Stimulated activated CD8-positive, alpha-beta memory T cell treated with anti-CD3 and anti-CD28 coated beads, Interleukin-12 subunit alpha, Interleukin-12 subunit beta, amount 100 ng/mL, for 24 hours (primary cell): ENCODE data around the gene TRAPPC4.
A peak's percentile ranks its signal among the peaks of the same experiment; 100 is the strongest.
"Not testable (repeated sequence)": the region's sequence is repeated elsewhere in the genome, so short reads cannot be mapped to it uniquely, and the experiment has no call there.

Source experiments
- DNase-seq: peaks from one replicate; pipeline ENCODE4 v3.0.0-alpha.2; 2020; ENCODE audit errors: extremely low read depth

Gene TRAPPC4, protein sequence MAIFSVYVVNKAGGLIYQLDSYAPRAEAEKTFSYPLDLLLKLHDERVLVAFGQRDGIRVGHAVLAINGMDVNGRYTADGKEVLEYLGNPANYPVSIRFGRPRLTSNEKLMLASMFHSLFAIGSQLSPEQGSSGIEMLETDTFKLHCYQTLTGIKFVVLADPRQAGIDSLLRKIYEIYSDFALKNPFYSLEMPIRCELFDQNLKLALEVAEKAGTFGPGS

GRCh38 chr11:119018074-119018938, at the start of gene TRAPPC4, which contains the start of gene RPS25:
TSS of gene TRAPPC4 (plus strand) at chr11:119018766. CDS start at chr11:119018796, 30 bp downstream.
TSS of gene RPS25 (minus strand) at chr11:119018343. CDS start at chr11:119018284, 59 bp downstream.
- peak; percentile 89 for DNase-seq

GRCh38 chr11:118969508-118969907, 49.1 kb upstream of the TRAPPC4 start:
- DNase-seq: not testable (repeated sequence)

- DNase-seq: no peak
These were observed 46.9 kb upstream of the TRAPPC4 start, which contains the start of gene FOXR1 for GRCh38 chr11:118971646-118972045. TSS of gene FOXR1 (plus strand) at chr11:118971761. CDS start at chr11:118971932, 171 bp downstream.

DNA sequence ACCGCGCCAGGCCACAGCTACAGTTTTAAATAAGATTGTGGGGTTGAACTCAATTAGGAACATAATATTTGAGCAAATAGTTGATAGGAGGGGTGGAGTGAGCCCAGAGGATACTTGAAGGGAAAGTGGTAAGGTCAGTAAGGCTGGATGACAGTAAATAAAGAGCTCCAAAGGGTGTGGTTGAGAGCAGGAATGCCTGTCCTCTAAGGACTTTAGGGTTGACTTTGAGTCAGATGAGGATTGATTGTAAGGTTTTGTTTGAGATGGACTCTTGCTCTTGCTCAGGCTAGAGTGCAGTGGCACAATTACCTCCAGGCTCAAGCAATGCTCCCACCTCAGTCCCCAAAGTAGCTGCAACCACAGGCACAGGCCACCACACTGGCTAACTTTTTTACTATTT, 44.6 kb upstream of the TRAPPC4 start:
- no peak for DNase-seq

- no peak for DNase-seq
These were observed 42.5 kb upstream of the TRAPPC4 start for GRCh38 chr11:118975771-118976709.

DNA sequence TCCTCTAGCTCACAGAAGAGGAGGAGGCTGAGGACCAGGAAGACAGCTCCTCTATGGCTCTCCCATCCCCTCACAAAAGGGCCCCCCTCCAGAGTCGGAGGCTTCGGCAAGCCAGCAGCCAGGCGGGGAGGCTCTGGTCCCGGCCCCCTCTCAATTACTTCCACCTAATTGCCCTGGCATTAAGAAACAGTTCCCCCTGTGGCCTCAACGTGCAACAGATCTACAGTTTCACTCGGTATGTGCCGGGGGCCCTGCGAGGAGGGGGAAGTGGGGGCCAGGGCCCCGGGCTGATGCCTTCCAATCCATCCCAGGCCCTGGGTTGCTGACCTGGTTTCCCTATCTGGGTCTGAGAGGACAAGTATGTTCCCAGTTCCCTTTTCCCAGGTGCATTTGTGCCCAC, 39.1 kb upstream of the TRAPPC4 start:
- no peak for DNase-seq

- DNase-seq: no peak
These were observed 38.2 kb upstream of the TRAPPC4 start for GRCh38 chr11:118980191-118980881.

DNA sequence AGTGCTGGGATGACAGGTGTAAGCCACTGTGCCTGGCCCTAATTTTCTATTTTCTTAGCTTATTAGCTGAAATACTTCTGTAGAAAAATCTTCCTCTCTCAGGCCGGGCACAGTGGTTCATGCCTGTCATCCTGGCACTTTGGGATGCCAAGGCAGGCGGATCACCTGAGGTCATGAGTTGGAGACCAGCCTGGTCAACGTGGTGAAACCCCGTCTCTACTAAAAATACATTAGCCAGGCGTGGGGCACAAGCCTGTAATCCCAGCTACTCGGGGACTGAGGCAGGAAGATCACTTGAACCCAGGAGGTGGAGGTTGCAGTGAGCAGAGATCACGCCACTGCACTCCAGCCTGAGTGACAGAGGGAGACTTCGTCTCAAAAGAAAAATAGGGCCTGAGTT, 34.2 kb upstream of the TRAPPC4 start:
- not testable (repeated sequence) for DNase-seq

DNA sequence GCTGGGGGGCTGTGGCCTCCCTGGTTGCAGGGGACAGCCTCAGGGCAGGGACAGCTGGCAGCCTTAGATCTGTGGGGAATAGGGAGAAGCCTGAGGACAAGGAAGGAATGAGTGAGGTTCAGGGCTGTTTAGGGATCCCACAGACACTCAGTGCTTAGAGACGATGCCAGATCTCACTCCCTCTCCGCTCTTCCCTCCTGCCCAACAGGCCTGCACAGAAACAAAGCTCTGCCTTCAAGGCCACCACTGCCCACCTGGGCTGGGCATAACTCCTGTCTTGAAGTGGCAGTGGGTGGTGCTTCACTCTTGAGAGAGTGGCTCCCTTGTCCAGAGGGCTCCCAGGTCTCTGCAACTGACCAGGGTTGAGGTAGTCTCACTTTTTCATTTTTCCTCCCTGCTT, 33.7 kb upstream of the TRAPPC4 start:
- DNase-seq: no peak

DNA sequence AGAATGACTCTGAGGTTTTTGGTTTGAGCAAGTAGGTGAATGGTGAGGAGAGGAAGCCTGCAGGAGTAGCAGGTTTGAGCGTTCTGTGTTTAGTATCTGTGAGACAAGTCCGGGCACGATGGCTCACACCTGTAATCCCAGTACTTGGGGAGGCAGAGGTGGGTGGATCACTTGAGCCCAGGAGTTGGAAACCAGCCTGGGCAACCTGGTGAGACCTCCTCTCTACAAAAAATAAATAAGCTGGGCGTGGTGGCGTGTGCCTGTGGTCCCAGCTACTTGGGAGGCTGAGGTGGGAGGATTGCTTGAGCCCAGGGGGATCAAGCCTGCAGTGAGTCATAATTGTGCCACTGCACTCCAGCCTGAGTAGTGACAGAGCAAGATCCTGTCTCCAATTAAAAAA, 30.3 kb upstream of the TRAPPC4 start:
- no peak for DNase-seq

DNA sequence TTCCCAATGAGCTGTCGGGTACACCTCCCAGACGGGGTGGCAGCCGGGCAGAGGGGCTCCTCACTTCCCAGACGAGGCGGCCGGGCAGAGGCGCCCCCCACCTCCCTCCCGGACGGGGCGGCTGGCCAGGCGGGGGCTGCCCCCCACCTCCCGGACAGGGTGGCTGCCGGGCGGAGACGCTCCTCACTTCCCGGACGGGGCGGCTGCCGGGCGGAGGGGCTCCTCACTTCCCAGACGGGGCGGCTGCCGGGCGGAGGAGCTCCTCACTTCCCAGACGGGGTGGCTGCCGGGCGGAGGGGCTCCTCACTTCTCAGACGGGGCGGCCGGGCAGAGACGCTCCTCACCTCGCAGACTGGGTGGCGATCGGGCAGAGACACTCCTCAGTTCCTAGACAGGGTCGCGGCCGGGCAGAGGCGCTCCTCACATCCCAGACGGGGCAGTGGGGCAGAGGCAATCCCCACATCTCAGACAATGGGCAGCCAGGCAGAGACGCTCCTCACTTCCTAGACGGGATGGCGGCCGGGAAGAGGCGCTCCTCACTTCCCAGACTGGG, 27.0 kb upstream of the TRAPPC4 start:
- DNase-seq: not testable (repeated sequence)

- DNase-seq: no peak
These were observed 21.5 kb upstream of the TRAPPC4 start for GRCh38 chr11:118996926-118997626.

- peak; percentile 91 for DNase-seq
These were observed 20.8 kb upstream of the TRAPPC4 start, which contains the start of gene CENATAC for GRCh38 chr11:118997627-118998387. TSS of gene CENATAC (plus strand) at chr11:118998138. CDS start at chr11:118998198, 60 bp downstream.

GRCh38 chr11:118998388-118998717, 20.2 kb upstream of the TRAPPC4 start:
- no peak for DNase-seq

GRCh38 chr11:118998822-118999221, 19.7 kb upstream of the TRAPPC4 start:
- no peak for DNase-seq

DNA sequence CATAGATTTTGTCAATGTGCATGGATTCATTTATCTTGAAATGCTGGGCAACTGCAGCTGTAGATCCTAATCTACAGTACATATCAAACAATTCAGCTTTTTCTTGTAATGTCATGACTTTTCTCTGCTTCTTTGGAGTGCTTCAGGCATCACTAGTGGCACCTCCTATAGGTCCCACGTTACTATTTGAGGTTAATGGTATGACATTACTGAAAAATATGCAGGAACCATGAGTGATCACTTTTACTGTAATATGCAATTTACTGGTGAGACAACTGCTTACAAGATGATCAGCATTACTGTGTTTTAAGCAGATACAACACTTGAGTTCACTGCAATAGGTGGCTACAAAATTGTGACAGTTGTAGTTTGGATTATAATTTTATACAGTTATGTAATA, 17.7 kb upstream of the TRAPPC4 start:
- DNase-seq: no peak

- DNase-seq: no peak
These were observed 11.9 kb upstream of the TRAPPC4 start for GRCh38 chr11:119006656-119007055.

DNA sequence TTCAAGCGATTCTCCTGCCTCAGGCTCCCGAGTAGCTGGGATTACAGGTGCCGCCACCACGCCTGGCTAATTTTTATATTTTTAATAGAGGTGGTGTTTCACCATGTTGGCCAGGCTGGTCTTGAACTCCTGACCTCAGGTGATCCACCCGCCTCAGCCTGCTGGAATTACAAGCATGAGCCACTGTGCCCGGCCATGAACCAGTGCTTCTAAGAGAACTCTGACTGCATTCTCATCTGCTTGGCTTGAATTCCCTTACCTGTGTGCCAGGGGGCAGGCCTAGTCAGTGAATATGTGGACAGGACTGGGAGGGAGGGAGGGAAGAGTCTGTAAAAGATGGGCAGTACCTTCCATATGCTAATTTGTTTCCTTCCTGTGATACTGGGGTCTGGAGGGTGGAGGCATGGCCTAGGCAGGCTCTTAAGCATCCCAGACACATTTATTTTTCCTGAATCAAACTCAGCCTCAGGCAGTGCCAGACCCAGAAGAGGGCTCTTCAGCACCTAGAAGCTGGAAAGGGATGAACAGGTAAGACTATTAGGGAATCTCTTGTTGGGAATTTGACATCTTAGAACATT, 7.0 kb upstream of the TRAPPC4 start:
- DNase-seq: no peak

- no peak for DNase-seq
These were observed 5.9 kb upstream of the TRAPPC4 start for GRCh38 chr11:119012629-119013170.
